GM23338 (cell line): ENCODE measurements around the gene CSNK2B. TPM values are rescaled to one million over a fixed set of nuclear protein-coding genes. Genes with fewer than 3 reads are reported as not detected.

Experiments used
- ATAC-seq: fragments of 200-7000 bp; cut with Tn5 transposase; 3 replicates; pipeline ENCODE4 v1.9.1; 2020
- DNase-seq: peaks from one replicate; pipeline ENCODE4 v3.0.0-alpha.2; 2015; ENCODE audit warnings: low spot score
- H2AFZ ChIP-seq: fragments of 200-600 bp; sonication (generic); 2 replicates; pipeline ENCODE4 v1.8.0; 2016; ENCODE audit warnings: antibody characterized with exemption, mild to moderate bottlenecking, moderate library complexity
- H3F3A ChIP-seq: fragments of 200-600 bp; sonication (generic); replicated peaks from 2 replicates; pipeline ENCODE4 v1.8.0; 2017; ENCODE audit warnings: antibody characterized with exemption, mixed run types, low read depth
- H3K27ac ChIP-seq: fragments of 200-600 bp; sonication (generic); 2 replicates; pipeline ENCODE4 v1.6.1; 2016; ENCODE audit warnings: low read depth
- H3K27me3 ChIP-seq: fragments of 200-600 bp; sonication (generic); 2 replicates; pipeline ENCODE4 v1.8.0; 2016; ENCODE audit warnings: mild to moderate bottlenecking, mixed run types, moderate library complexity; ENCODE audit not compliant: insufficient read depth
- H3K36me3 ChIP-seq: fragments of 200-600 bp; sonication (generic); 2 replicates; pipeline ENCODE4 v1.8.0; 2016; ENCODE audit warnings: mild to moderate bottlenecking; ENCODE audit not compliant: insufficient read depth
- H3K4me1 ChIP-seq: fragments of 200-600 bp; sonication (generic); 2 replicates; pipeline ENCODE4 v1.8.0; 2016; ENCODE audit warnings: mild to moderate bottlenecking, moderate library complexity; ENCODE audit not compliant: insufficient read depth
- H3K4me2 ChIP-seq: fragments of 200-600 bp; sonication (generic); 2 replicates; pipeline ENCODE4 v1.7.1; 2017; ENCODE audit warnings: mixed run types
- H3K4me3 ChIP-seq: fragments of 200-600 bp; sonication (generic); 2 replicates; pipeline ENCODE4 v1.6.1; 2016; ENCODE audit warnings: mixed run types
- H3K79me2 ChIP-seq: fragments of 200-600 bp; sonication (generic); replicated peaks from 2 replicates; pipeline ENCODE4 v1.8.0; 2017; ENCODE audit warnings: mild to moderate bottlenecking; ENCODE audit not compliant: insufficient read depth
- H3K9me2 ChIP-seq: fragments of 200-600 bp; sonication (generic); 2 replicates; pipeline ENCODE4 v1.8.0; 2017; ENCODE audit not compliant: insufficient read depth
- H4K20me1 ChIP-seq: fragments of 200-600 bp; sonication (generic); replicated peaks from 2 replicates; pipeline ENCODE4 v1.8.0; 2017; ENCODE audit warnings: mild to moderate bottlenecking; ENCODE audit not compliant: insufficient read depth
- H3K27ac Mint-ChIP-seq: 2 replicates; pipeline ENCODE4 v1.8.0; 2020; ENCODE audit warnings: inconsistent platforms, mild to moderate bottlenecking, moderate library complexity, mixed read lengths
- H3K27me3 Mint-ChIP-seq: 3 replicates; pipeline ENCODE4 v1.8.0; 2022; ENCODE audit warnings: low read depth, mild to moderate bottlenecking, moderate library complexity, mixed read lengths, inconsistent platforms; ENCODE audit not compliant: insufficient read depth, poor library complexity
- H3K36me3 Mint-ChIP-seq: 3 replicates; pipeline ENCODE4 v1.8.0; 2021; ENCODE audit warnings: low read depth, mild to moderate bottlenecking, inconsistent platforms, moderate library complexity, mixed read lengths
- H3K4me1 Mint-ChIP-seq: 3 replicates; pipeline ENCODE4 v1.8.0; 2020; ENCODE audit warnings: mild to moderate bottlenecking, inconsistent platforms, mixed read lengths
- H3K4me3 Mint-ChIP-seq: 3 replicates; pipeline ENCODE4 v1.8.0; 2021; ENCODE audit warnings: moderate library complexity, mild to moderate bottlenecking, inconsistent platforms, mixed read lengths
- H3K9me3 Mint-ChIP-seq: 3 replicates; pipeline ENCODE4 v1.8.0; 2020; ENCODE audit warnings: moderate library complexity, mild to moderate bottlenecking, inconsistent platforms, mixed read lengths
- CREB1 ChIP-seq: fragments of 250-450 bp; sonication (Bioruptor Pico); IDR thresholded peaks from 2 replicates; pipeline ENCODE4 v1.5.0; 2020; ENCODE audit warnings: low read depth, mild to moderate bottlenecking, moderate library complexity
- CTCF ChIP-seq, 2 experiments: fragments of 200-600 bp in 1 of 2; sonication (generic) in 1 of 2; conservative IDR thresholded peaks; 2 replicates each; pipeline versions ENCODE4 v1.5.1 to v1.6.1; 2016 to 2017; ENCODE audit warnings: antibody characterized with exemption in 2 of 2, low read depth in 2 of 2, mild to moderate bottlenecking in 2 of 2, moderate library complexity in 1 of 2
- ETS1 ChIP-seq: IDR thresholded peaks from 2 replicates; pipeline ENCODE4 v1.6.1; 2016; ENCODE audit warnings: antibody characterized with exemption
- EZH2 ChIP-seq: fragments of 200-600 bp; sonication (generic); IDR thresholded peaks from one replicate; pipeline ENCODE4 v1.8.0; 2017; ENCODE audit warnings: antibody characterized with exemption, mild to moderate bottlenecking, low read depth; ENCODE audit not compliant: unreplicated experiment
- EZH2phosphoT487 ChIP-seq: fragments of 200-600 bp; sonication (generic); IDR thresholded peaks from one replicate; pipeline ENCODE4 v1.8.1; 2018; ENCODE audit warnings: antibody characterized with exemption; ENCODE audit not compliant: unreplicated experiment
- JUNB ChIP-seq: IDR thresholded peaks from one replicate; pipeline ENCODE4 v1.6.1; 2016; ENCODE audit warnings: antibody characterized with exemption; ENCODE audit not compliant: unreplicated experiment
- NANOG ChIP-seq: IDR thresholded peaks from 2 replicates; pipeline ENCODE4 v1.6.1; 2016; ENCODE audit warnings: antibody characterized with exemption, borderline replicate concordance
- POLR2AphosphoS5 ChIP-seq: IDR thresholded peaks from 2 replicates; pipeline ENCODE4 v1.6.1; 2016; ENCODE audit warnings: antibody characterized with exemption, low read depth
- REST ChIP-seq: IDR thresholded peaks from one replicate; pipeline ENCODE4 v1.6.1; 2018; ENCODE audit warnings: antibody characterized with exemption; ENCODE audit not compliant: unreplicated experiment
- STAT1 ChIP-seq: IDR thresholded peaks from one replicate; pipeline ENCODE4 v1.6.1; 2016; ENCODE audit warnings: antibody characterized with exemption; ENCODE audit not compliant: unreplicated experiment
- ZNF114 ChIP-seq: fragments of 250-450 bp; sonication (Bioruptor Pico); IDR thresholded peaks from 2 replicates; pipeline ENCODE4 v1.5.0; 2020; ENCODE audit warnings: mild to moderate bottlenecking, moderate library complexity
- ZNF331 ChIP-seq: fragments of 250-450 bp; sonication (Bioruptor Pico); IDR thresholded peaks from 2 replicates; pipeline ENCODE4 v1.5.0; 2020; ENCODE audit warnings: low read depth, mild to moderate bottlenecking, moderate library complexity
- ZNF462 ChIP-seq: fragments of 250-450 bp; sonication (Bioruptor Pico); IDR thresholded peaks from 2 replicates; pipeline ENCODE4 v1.5.0; 2020; ENCODE audit warnings: mild to moderate bottlenecking, moderate library complexity
- polyA plus RNA-seq: library from polyadenylated mRNA; unstranded; fragments of >200 nt; fragmentation: Nextera tagmentation; extraction: Ambion mirVana; gene quantifications from 2 replicates; pipeline ENCODE4 v1.2.1, GENCODE V29; 2016
- total RNA-seq: library from RNA; depleted of rRNA; stranded (reverse); fragments of >200 nt; shearing (Covaris generic); gene quantifications from 2 replicates; pipeline ENCODE4 v1.2.3, GENCODE V29; 2014

Gene CSNK2B
- total and polyA plus RNA-seq, 2 experiments from 2014 or later, result 260 to 271 TPM

GRCh38 chr6:31691564-31692108, 25.8 kb downstream of the CSNK2B start:
- Histone ChIP-seq H3K4me1 (no peaks in the 10 kb centered on the region), H4K20me1 (no peaks in the 10 kb centered on the region), H3K4me3 (no peak overlapping the region), H2AFZ (no peak overlapping the region), H3K9me2 (no peaks in the 10 kb centered on the region), H3K36me3 (peaks cover 6% of the 10 kb centered on the region; the same call in 1 of the 2 replicates), H3K27me3 (no peaks in the 10 kb centered on the region), H3K4me2 (no peak overlapping the region), H3K27ac (no peak overlapping the region), H3K79me2 (no peaks in the 10 kb centered on the region), H3F3A (no peaks in the 10 kb centered on the region)
- Mint-ChIP-seq H3K36me3 (peaks cover 21% of the 10 kb centered on the region), H3K27ac (no peak overlapping the region), H3K4me1 (no peaks in the 10 kb centered on the region; the same call in 2 of the 3 replicates), H3K27me3 (peaks cover 3% of the 10 kb centered on the region), H3K9me3 (no peaks in the 10 kb centered on the region), H3K4me3 (no peak overlapping the region)
- no peak for DNase-seq
- no peak for ATAC-seq
- TF ChIP-seq CREB1 (no peak), STAT1 (no peak), REST (no peak), ZNF462 (CRISPR knock-in tag) (no peak), ZNF331 (CRISPR knock-in tag) (no peak), POLR2AphosphoS5 (no peak), ETS1 (no peak), NANOG (no peak), EZH2phosphoT487 (no peak), EZH2 (no peak), CTCF (conservative IDR thresholded peaks at IDR 0.05; ENCODE audit: low read depth in 2 of 2) (no peak), JUNB (no peak), ZNF114 (CRISPR knock-in tag) (no peak)
